Activated CD4-positive, alpha-beta T cell treated with anti-CD3 and anti-CD28 coated beads for 1 hour (primary cell): ENCODE data around the gene JTB.
"Not testable (repeated sequence)": the region's sequence is repeated elsewhere in the genome, so short reads cannot be mapped to it uniquely, and the experiment has no call there.

Source experiments
- DNase-seq: peaks from one replicate; pipeline ENCODE4 v3.0.0-alpha.2; 2020

Gene JTB

GRCh38 chr1:153977250-153978240 lies at the start of gene JTB:
Gene JTB (minus strand): TSS chr1:153977674. CDS start chr1:153977252, 422 bp downstream.
- DNase-seq: peak; percentile 74

GRCh38 chr1:154019940-154020339 lies 42.5 kb upstream of the JTB start:
- no peak for DNase-seq

- DNase-seq: no peak
These were observed 41.8 kb upstream of the JTB start for GRCh38 chr1:154019269-154019668.

GRCh38 chr1:154014154-154014907 lies 36.9 kb upstream of the JTB start:
- DNase-seq: no peak

GRCh38 chr1:154012543-154012942 lies 35.1 kb upstream of the JTB start:
- DNase-seq: not testable (repeated sequence)

DNA sequence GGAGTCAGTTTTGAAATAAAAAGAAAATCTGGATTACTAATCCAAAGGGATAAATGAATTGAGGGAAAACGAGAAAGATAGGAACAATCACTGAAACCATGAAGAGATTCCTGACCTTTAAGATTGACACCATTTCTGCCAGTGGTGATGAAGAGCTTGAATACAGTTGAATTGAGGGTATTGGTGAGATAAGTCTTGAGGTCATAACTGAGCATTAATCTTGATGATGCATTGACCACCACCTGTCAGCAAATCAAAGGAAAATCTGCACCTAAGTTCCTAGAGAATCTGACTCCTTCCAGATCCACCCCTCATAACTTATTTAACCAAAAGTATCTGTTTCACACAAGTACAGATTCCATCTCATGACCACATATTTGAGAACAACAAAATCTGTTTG lies 34.7 kb upstream of the JTB start:
- no peak for DNase-seq

GRCh38 chr1:154006136-154006535 lies 28.7 kb upstream of the JTB start:
- DNase-seq: no peak

DNA sequence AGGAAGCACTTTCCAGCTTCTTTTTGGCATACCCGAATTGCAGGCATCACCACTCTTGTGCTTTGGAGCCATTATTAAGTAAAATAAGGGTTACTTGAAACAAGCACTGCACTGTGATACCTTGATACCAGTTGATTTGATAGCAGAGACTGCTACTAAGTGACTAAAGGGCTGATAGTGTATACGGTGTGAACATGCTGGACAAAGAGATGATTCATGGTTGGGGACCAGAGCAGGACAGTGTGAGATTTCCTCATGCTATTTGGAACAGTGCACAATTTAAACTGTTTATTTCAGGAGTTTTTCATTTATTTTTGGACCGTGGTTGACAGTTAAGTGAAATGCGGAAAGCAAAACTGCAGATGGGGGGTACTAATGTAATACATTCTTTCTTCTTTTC lies 22.9 kb upstream of the JTB start:
- DNase-seq: no peak

DNA sequence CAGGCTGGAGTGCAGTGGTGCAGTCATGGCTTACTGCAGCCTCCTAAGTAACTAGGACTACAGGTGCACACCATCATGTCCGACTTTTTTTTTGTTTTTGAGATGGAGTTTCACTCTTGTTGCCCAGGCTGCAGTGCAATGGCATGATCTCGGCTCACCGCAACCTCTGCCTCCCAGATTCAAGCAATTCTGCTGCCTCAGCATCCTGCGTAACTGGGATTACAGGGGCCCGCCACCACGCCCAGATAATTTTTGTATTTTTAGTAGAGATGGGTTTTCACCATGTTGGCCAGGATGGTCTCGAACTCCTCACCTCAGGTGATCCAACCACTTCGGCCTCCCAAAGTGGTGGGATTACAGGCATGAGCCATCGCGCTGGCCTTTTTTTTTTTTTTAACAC lies 19.4 kb upstream of the JTB start:
- not testable (repeated sequence) for DNase-seq

DNA sequence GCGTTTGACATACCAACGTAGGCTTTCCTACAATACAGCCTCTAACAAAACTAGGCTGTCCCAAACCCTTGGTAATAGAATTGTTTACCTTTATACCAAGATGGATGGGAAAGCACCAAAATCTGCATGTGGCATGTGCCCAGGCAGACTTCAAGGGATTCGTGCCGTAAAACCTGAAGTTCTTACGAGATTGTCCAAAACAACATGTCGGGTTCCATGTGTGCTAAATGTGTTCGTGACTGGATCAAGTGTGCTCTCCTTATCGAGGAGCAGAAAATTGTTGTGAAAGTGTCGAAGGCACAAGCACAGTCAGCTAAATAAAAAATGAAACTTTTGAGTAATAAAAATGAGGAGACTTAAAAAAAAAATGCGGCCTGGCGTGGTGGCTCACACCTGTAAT lies 18.2 kb upstream of the JTB start:
- no peak for DNase-seq

DNA sequence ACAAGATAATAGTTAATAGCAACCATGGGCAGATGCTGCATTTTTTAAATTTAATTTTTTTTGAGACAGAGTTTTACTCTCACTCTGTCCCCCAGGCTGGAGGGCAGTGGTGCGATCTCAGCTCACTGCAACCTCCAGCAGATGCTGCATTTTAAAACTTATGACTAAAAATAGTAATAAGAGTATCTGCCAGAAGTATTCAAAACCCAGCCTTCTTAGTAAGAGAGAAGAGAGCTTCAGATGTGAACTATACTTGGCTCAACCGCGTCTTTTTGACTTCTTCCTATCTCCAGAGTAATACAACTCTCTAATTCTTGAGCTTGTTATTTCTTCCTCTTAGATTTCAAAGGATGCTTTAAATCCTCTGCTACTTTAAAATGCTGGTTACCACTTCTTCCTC lies 17.7 kb upstream of the JTB start:
- DNase-seq: no peak

GRCh38 chr1:153991806-153992205 lies 14.3 kb upstream of the JTB start:
- DNase-seq: no peak

DNA sequence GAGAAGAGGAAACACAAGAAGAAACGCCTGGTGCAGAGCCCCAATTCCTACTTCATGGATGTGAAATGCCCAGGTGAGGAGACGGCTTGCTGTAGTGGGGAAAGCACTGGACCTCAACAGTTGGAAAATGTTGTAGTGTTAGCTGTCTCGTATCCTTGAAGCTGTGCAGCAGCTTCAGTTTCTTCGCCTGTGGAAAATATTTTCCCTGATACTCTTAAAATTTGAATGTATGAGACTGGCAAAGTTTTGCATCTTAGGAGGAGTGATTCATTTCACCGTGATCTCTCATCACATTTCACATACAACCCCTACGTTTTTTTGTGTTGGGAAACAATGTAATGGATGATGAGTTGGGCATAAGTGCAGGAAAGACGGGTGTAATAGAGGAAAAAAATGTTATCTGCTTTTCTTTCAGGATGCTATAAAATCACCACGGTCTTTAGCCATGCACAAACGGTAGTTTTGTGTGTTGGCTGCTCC lies 13.7 kb upstream of the JTB start:
- DNase-seq: no peak

DNA sequence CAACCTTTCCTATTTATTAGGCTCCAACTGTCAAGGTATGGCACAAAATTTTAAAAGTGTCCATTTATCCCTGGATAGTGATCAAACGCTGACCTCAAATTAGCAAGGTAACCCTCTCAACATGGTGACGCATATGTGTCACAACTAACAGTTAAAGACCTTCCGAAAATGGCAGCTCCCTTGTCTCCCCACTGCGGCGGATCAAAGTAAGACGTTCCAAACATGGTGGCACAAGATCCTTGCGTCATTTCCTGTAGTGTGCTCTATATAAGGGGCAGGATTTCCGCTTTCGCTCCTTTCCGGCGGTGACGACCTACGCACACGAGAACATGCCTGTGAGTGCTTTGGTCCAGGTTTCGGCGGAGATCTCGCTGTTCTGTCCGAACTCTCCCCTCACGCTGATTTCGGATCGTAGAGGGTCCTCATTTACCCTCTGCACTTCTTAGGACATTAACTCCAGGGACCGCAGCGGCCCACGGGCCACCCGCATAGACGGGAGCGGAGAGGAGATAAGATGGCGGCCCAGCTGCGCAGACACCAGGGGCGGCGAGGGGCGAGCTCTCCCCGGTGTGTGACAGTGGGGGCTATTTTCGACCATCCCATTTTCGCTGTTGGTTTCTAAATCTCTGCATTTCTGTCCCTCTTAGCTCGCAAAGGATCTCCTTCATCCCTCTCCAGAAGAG lies 13.1 kb upstream of the JTB start, which contains the start of gene RPS27:
RPS27 (plus strand) TSS at position 295 of the 683 bp plus-strand sequence; CDS start at position 330, 35 bp downstream.
- peak; percentile 82 for DNase-seq

DNA sequence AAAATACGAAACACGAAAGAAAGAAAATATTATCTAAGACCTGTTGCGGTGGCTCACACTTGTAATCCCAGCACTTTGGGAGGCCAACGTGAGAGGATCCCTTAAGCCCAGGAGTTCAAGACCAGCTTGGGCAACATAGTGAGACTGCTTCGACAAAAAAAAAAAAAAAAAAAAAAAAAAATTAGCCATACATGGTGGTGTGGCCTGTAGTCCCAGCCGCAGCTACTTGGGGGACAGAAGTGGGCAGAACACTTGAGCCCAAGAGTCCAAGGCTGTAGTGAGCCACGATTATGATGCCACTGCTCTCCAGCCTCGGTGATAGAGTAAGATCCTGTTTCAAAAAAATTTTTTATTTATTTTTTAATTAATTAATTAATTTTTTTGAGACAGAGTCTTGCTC lies 10.1 kb upstream of the JTB start:
- DNase-seq: no peak

DNA sequence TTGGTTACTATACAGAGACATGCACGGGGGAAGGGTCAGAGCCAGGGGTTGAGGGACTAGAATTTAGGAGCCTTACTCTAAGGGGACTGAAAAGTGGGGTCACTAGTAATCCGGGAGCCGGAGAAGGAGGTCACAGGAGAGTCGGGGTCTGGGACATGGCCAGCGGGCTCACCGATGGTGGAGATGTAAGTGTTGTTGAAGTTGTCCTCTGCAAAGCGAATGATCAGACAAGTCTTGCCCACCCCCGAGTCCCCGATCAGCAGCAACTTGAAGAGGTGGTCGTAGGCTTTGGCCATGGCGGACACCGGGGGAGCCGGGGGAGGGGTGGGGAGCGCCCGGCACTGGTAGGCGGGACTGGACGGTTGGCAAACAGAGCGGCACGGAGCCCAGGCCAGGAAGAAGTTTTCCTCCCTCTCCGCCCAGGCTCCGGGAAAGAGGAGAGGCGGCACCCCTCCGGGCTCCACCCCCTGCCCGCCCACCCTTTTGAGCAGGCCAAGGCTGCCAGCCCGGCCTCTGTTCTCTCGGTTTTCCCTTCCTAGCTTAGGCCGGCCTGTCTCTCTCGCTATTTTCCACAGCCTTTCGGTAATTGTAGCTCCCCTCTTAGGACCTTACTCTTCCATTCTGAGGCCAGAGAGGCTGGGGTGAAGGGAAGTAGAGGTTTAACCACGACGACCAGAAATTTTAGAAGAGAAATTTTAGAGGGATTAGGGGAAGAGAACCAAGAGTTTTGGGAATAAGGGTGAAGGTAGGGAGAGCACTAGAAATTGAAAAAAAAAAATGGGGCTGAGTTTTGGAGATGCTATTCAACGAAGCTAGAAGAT lies 8.7 kb upstream of the JTB start, which contains the start of gene RAB13:
RAB13 (minus strand) TSS at position 399 of the 821 bp plus-strand sequence; CDS start at position 296, 103 bp downstream.
- no peak for DNase-seq

GRCh38 chr1:153985341-153985912 lies 8.0 kb upstream of the JTB start:
- no peak for DNase-seq

- no peak for DNase-seq
These were observed 6.8 kb upstream of the JTB start for GRCh38 chr1:153984123-153984894.

GRCh38 chr1:153981735-153982134 lies 4.3 kb upstream of the JTB start:
- DNase-seq: not testable (repeated sequence)

DNA sequence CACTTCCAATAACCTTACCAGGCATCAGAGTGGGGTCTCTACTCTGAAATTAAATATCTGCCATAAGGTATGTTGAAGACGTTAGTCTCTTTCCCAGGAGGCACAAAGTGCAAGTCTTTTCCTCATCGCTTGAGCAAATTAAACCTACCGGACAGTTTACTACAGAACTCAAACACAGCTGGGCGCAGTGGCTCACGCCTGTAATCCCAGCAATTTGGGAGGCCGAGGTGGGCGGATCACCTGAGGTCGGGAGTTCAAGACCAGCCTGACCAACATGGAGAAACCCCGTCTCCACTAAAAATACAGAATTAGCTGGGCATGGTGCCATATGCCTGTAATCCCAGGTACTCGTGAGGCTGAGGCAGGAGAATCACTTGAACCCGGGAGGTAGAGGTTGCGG lies 1.6 kb upstream of the JTB start:
- not testable (repeated sequence) for DNase-seq
